K562 (cell line): ENCODE measurements around the gene CUL9. TPM values are rescaled to one million over a fixed set of nuclear protein-coding genes. Genes with fewer than 3 reads are reported as not detected.

Source experiments
- ARID1B ChIP-seq: fragments of 450-650 bp; IDR thresholded peaks from 2 replicates; pipeline ENCODE4 v1.6.1; 2016; ENCODE audit warnings: antibody characterized with exemption, mild to moderate bottlenecking, inconsistent platforms
- ARID3B ChIP-seq: fragments of 250-450 bp; sonication (Bioruptor Pico); IDR thresholded peaks from 2 replicates; pipeline ENCODE4 v1.4.0; 2020; ENCODE audit warnings: borderline replicate concordance
- E2F8 ChIP-seq: fragments of 450-650 bp; IDR thresholded peaks from 2 replicates; pipeline ENCODE4 v1.7.1; 2018; ENCODE audit warnings: mild to moderate bottlenecking, low read depth; ENCODE audit not compliant: partially characterized antibody
- EGR1 ChIP-seq: fragments of 450-650 bp; conservative IDR thresholded peaks from 2 replicates; pipeline ENCODE4 v1.6.1; 2017; ENCODE audit warnings: mild to moderate bottlenecking
- ERF ChIP-seq: fragments of 450-650 bp; formaldehyde crosslinking; IDR thresholded peaks from 2 replicates; pipeline ENCODE4 v1.4.0; 2020; ENCODE audit warnings: mild to moderate bottlenecking, mixed read lengths
- ETS2 ChIP-seq: IDR thresholded peaks from 2 replicates; pipeline ENCODE4 v1.6.1; 2016; ENCODE audit warnings: borderline replicate concordance, missing genetic modification characterization, mild to moderate bottlenecking, moderate library complexity, missing compliant biosample characterization; ENCODE audit not compliant: poor library complexity, severe bottlenecking
- GTF2E2 ChIP-seq: fragments of 200-800 bp; sonication (Bioruptor generic); IDR thresholded peaks from 2 replicates; pipeline ENCODE4 v1.6.1; 2016; ENCODE audit warnings: missing genetic modification characterization, missing compliant biosample characterization
- GTF2F1 ChIP-seq: IDR thresholded peaks from 2 replicates; pipeline ENCODE4 v1.6.1; 2011; ENCODE audit warnings: low read depth, low read length, improper control_type of control experiment
- KDM1A ChIP-seq, 2 experiments: fragments of 450-650 bp; IDR thresholded peaks; 2 replicates each; pipeline ENCODE4 v1.6.1; 2016; ENCODE audit warnings: mild to moderate bottlenecking in 2 of 2
- MAX ChIP-seq: sonication (generic); formaldehyde crosslinking; IDR thresholded peaks from 2 replicates; pipeline ENCODE4 v1.9.0; 2022; ENCODE audit warnings: mild to moderate bottlenecking, missing genetic modification reagents
- STAT5A ChIP-seq: IDR thresholded peaks from 2 replicates; pipeline ENCODE4 v1.6.1; 2012; ENCODE audit warnings: low read length, inconsistent platforms, borderline replicate concordance
- TCF7L2 ChIP-seq: fragments of 150-350 bp; IDR thresholded peaks from 2 replicates; pipeline ENCODE4 v1.6.1; 2016; ENCODE audit warnings: low read depth, mild to moderate bottlenecking, low read length, moderate library complexity
- TFAP4 ChIP-seq: sonication (generic); formaldehyde crosslinking; IDR thresholded peaks from 2 replicates; pipeline ENCODE4 v1.8.0; 2022; ENCODE audit warnings: missing genetic modification reagents, mild to moderate bottlenecking, moderate library complexity, borderline replicate concordance
- TSHZ1 ChIP-seq: fragments of 250-450 bp; sonication (Bioruptor Pico); IDR thresholded peaks from 2 replicates; pipeline ENCODE4 v1.4.0; 2020; ENCODE audit warnings: mild to moderate bottlenecking, moderate library complexity
- ZEB2 ChIP-seq: fragments of 450-650 bp; IDR thresholded peaks from 2 replicates; pipeline ENCODE4 v1.6.1; 2016
- ZFP1 ChIP-seq: fragments of 450-650 bp; formaldehyde crosslinking; IDR thresholded peaks from 2 replicates; pipeline ENCODE4 v1.4.0; 2020; ENCODE audit warnings: mild to moderate bottlenecking, mixed read lengths
- ZNF444 ChIP-seq: fragments of 250-450 bp; sonication (Bioruptor Pico); IDR thresholded peaks from 2 replicates; pipeline ENCODE4 v1.4.0; 2020; ENCODE audit warnings: mild to moderate bottlenecking, moderate library complexity
- polyA plus RNA-seq, 8 experiments: library from polyadenylated mRNA; depleted of rRNA in 4 of 8; stranded (reverse) in 5 of 8; unstranded in 3 of 8; fragments of >200 nt; fragmentation: Nextera tagmentation in 2 of 8; fragmentation: Illumina TruSeq in 1 of 8; extraction: Ambion mirVana in 2 of 8; extraction: Trizol in 1 of 8; gene quantifications; 2 replicates each; pipeline versions ENCODE4 v1.2.1 to v1.2.3, GENCODE V29; 2011 to 2014; ENCODE audit warnings: inconsistent platforms in 1 of 8, missing spikeins in 1 of 8
- total RNA-seq, 7 experiments: library from RNA; depleted of rRNA in 6 of 7; stranded (reverse); fragments of >200 nt in 6 of 7; fragmentation: Illumina TruSeq in 2 of 7; extraction: Trizol in 2 of 7; gene quantifications; 2 replicates each; pipeline versions ENCODE4 v1.2.1 to v1.2.3, GENCODE V29; 2011 to 2021; ENCODE audit warnings: low replicate concordance in 1 of 7

The CUL9 gene
- total and polyA plus RNA-seq, 9 of the 15 experiments (the other 6 are each of a cell fraction or from before 2014, with no cell fraction given) = 0.50 to 20.7 (median 6.6) TPM

GRCh38 chr6:43247114-43247999, 65.4 kb downstream of the CUL9 start (continued):
- no peak for TF ChIP-seq GTF2E2 (tag)
- TF ChIP-seq ZNF444 (CRISPR knock-in tag) = no peak
- TF ChIP-seq STAT5A = no peak
- TF ChIP-seq TFAP4 (CRISPR knock-in tag) = peak; percentile 84
- peak; percentile 98 for TF ChIP-seq EGR1
- TF ChIP-seq ARID1B = no peak
- no peak for TF ChIP-seq ETS2 (tag)
- TF ChIP-seq ARID3B (CRISPR knock-in tag) = no peak
- TF ChIP-seq TSHZ1 (CRISPR knock-in tag) = no peak
- TF ChIP-seq GTF2F1 = no peak
- TF ChIP-seq MAX = peak; percentile 71
- 0 out of 2 replicates have a peak, but pooled peaks have one; percentile 75 for TF ChIP-seq ERF (CRISPR knock-in tag)
- TF ChIP-seq ZFP1 (CRISPR knock-in tag) = no peak
- no peak for TF ChIP-seq E2F8
- TF ChIP-seq KDM1A (IDR thresholded peaks at IDR 0.05) = peak; percentile 83 to 84
- no peak for TF ChIP-seq TCF7L2
- 0 out of 2 replicates have a peak, but pooled peaks have one; percentile 35 for TF ChIP-seq ZEB2
